Naive thymus-derived CD4-positive, alpha-beta T cell (primary cell): Measurements from ENCODE around the gene LCN6. TPM values are rescaled to one million over a fixed set of nuclear protein-coding genes. Genes with fewer than 3 reads are reported as not detected.
A peak's percentile ranks its signal among the peaks of the same experiment; 100 is the strongest.

Source experiments
- ATAC-seq: fragments of 150-1000 bp; cut with Tn5 transposase; 2 replicates; pipeline ENCODE4 v1.10.0; 2021; ENCODE audit warnings: mild to moderate bottlenecking, moderate library complexity
- CTCF ChIA-PET: fragments of 350-600 bp; sonication (Branson Sonifier 250); formaldehyde crosslinking; loops from one replicate; lab custom pipeline; 2021; ENCODE audit warnings: antibody characterized with exemption; lab: Charles Lee
- POLR2A ChIA-PET: fragments of 350-600 bp; sonication (Branson Sonifier 250); formaldehyde crosslinking; loops from one replicate; lab custom pipeline; 2021; ENCODE audit warnings: antibody characterized with exemption, inconsistent platforms; lab: Charles Lee
- DNase-seq, 9 donors: peaks; one replicate each; pipeline versions ENCODE4 v3.0.0 to v3.0.0-alpha.2; 2020 to 2022; ENCODE audit warnings: mixed read lengths in 1 of 9
- H3K27ac ChIP-seq: one replicate; pipeline ENCODE4 v1.7.0; 2013; ENCODE audit warnings: mild to moderate bottlenecking, low read depth, low read length, moderate library complexity
- H3K27me3 ChIP-seq, 2 donors: one replicate each; pipeline ENCODE4 v1.7.0; 2013; ENCODE audit warnings: low read length in 2 of 2, mild to moderate bottlenecking in 2 of 2, moderate library complexity in 2 of 2; ENCODE audit not compliant: control insufficient read depth in 2 of 2, insufficient read depth in 2 of 2
- H3K36me3 ChIP-seq, 3 experiments: 1 replicate in 2 of 3; 2 replicates in 1 of 3; pipeline ENCODE4 v1.7.0; 2013; ENCODE audit warnings: low read length in 3 of 3, mild to moderate bottlenecking in 3 of 3, moderate library complexity in 1 of 3; ENCODE audit not compliant: insufficient read depth in 3 of 3, control insufficient read depth in 2 of 3
- H3K4me1 ChIP-seq, 2 donors: one replicate each; pipeline ENCODE4 v1.7.0; 2013; ENCODE audit warnings: low read length in 2 of 2, mild to moderate bottlenecking in 2 of 2, moderate library complexity in 1 of 2; ENCODE audit not compliant: control insufficient read depth in 2 of 2, insufficient read depth in 2 of 2
- H3K4me3 ChIP-seq: 2 replicates; pipeline ENCODE4 v1.7.0; 2013; ENCODE audit warnings: mild to moderate bottlenecking, low read length
- H3K9me3 ChIP-seq, 3 experiments: 1 replicate in 2 of 3; 2 replicates in 1 of 3; pipeline ENCODE4 v1.7.0; 2013; ENCODE audit warnings: low read length in 3 of 3; ENCODE audit not compliant: control insufficient read depth in 2 of 3
- H3K27ac Mint-ChIP-seq, 9 donors: one replicate each; pipeline ENCODE4 v1.8.0; 2020 to 2022; ENCODE audit warnings: mixed read lengths in 9 of 9, mild to moderate bottlenecking in 8 of 9, moderate library complexity in 5 of 9, inconsistent platforms in 2 of 9
- H3K27me3 Mint-ChIP-seq, 5 donors: one replicate each; pipeline ENCODE4 v1.8.0; 2021 to 2022; ENCODE audit warnings: mixed read lengths in 5 of 5, mild to moderate bottlenecking in 1 of 5
- H3K36me3 Mint-ChIP-seq, 5 donors: one replicate each; pipeline ENCODE4 v1.8.0; 2020 to 2022; ENCODE audit warnings: mixed read lengths in 5 of 5, mild to moderate bottlenecking in 3 of 5, inconsistent platforms in 1 of 5
- H3K4me1 Mint-ChIP-seq, 7 donors: one replicate each; pipeline ENCODE4 v1.8.0; 2020 to 2022; ENCODE audit warnings: mixed read lengths in 7 of 7, mild to moderate bottlenecking in 3 of 7, inconsistent platforms in 1 of 7
- H3K4me3 Mint-ChIP-seq, 10 donors: one replicate each; pipeline ENCODE4 v1.8.0; 2020 to 2022; ENCODE audit warnings: mild to moderate bottlenecking in 10 of 10, mixed read lengths in 10 of 10, moderate library complexity in 6 of 10, inconsistent platforms in 2 of 10
- H3K9me3 Mint-ChIP-seq, 11 donors: one replicate each; pipeline ENCODE4 v1.8.0; 2020 to 2022; ENCODE audit warnings: mixed read lengths in 11 of 11, mild to moderate bottlenecking in 4 of 11, inconsistent platforms in 1 of 11, moderate library complexity in 1 of 11
- intact Hi-C, 2 donors: fragments of 100-400 bp; cut with micrococcal nuclease; formaldehyde crosslinking; loops; one replicate each; pipeline ENCODE4 v1.15.1; 2023
- polyA plus RNA-seq, 2 donors: library from polyadenylated mRNA; unstranded; fragments of 300-500 nt; fragmentation: Illumina TruSeq; gene quantifications; one replicate each; pipeline ENCODE4 v1.2.3, GENCODE V29; 2021
- total RNA-seq, 6 experiments: library from RNA in 5 of 6; stranded (reverse) in 5 of 6; gene quantifications; 1 replicate in 5 of 6; 2 replicates in 1 of 6; pipeline ENCODE4 v1.2.3 and lab custom pipeline; 2021 to 2026

The LCN6 gene
- total and polyA plus RNA-seq, 7 experiments from 2014 or later, result not detected

DNA sequence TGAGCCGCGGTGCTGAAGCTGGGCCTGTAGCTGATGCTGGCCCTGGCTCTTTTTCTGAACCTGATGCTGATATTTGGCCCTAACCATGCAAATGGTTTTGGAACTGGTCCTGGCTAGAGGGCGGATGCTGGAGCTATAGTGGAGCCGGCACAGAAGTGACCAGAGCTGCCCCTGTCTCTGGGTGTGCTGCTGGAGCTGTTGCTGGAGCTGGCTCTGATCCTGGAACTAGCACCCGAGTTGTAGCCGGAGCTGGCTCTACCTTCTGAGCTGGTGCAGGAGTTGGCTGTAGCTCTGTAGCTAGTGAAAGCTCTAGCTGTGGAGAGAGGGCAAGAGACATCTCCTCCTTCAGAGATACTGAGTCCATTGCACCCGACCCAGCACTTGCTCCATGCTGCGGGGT, 18.4 kb downstream of the LCN6 start:
- H3K4me1 ChIP-seq, result peaks cover 16 to 17% of the 10 kb centered on the region in 2 donors
- Mint-ChIP-seq H3K9me3 (peaks cover 0 to 6% (median 0%) of the 10 kb centered on the region in 11 donors), H3K4me1 (peaks cover 12 to 28% (median 21%) of the 10 kb centered on the region in 7 donors), H3K27ac (peak overlapping the region in 1 of 9 donors; percentile 84), H3K36me3 (peaks cover 0 to 9% (median 7%) of the 10 kb centered on the region in 5 donors), H3K27me3 (peaks cover 0 to 5% (median 0%) of the 10 kb centered on the region in 5 donors), H3K4me3 (peak overlapping the region; percentile 30 to 99 (median 48))
- no peak overlapping the region for H3K4me3 ChIP-seq
- ATAC-seq (no peak), DNase-seq (no peak)
- H3K9me3 ChIP-seq, result no peaks in the 10 kb centered on the region
- no peaks in the 10 kb centered on the region for H3K27me3 ChIP-seq
- POLR2A ChIA-PET, result interaction anchor here (3.8 kb wide), 2 partner anchors 12 to 30 kb away, joined by 14 to 19 read pairs; no protein-coding TSS in a partner anchor
- H3K27ac ChIP-seq, result no peak overlapping the region
- CTCF ChIA-PET, result interaction anchor here (0.9 to 2.7 kb wide), 4 partner anchors 12 to 317 kb away, joined by 3 to 8 read pairs (median 3); no protein-coding TSS in a partner anchor
- H3K36me3 ChIP-seq, result peaks cover 9 to 14% (median 13%) of the 10 kb centered on the region in 3 experiments
- intact Hi-C loops, result loop anchor here (2.0 to 5.0 kb wide), 5 partner anchors 29 to 248 kb away; partner anchors contain the start of genes AGPAT2 (in 2 of the 2), NOTCH1 (in 1 of the 2) and SEC16A (in 1 of the 2)

DNA sequence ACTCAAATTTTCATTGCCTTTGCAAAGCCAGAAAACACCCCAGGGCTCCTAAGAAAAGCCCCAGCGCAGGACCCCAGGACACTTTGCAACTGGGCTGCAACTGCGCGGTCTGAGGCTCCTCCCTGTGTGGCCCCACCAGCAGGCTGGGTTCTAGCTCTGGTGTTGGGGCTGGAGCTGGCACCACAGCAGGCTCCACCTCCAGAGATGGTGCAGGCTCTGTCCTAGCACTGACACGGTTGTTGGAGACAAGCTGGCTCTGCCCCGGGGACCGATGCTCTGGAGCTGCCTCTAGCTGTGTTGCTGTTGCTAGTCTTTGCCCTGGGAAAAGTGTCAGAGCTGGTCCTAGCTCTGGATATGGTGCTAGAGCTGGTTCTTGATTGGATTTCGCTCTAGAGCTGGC, 19.2 kb downstream of the LCN6 start:
- no peaks in the 10 kb centered on the region for H3K9me3 ChIP-seq
- H3K27ac ChIP-seq, result no peak overlapping the region
- no peaks in the 10 kb centered on the region for H3K27me3 ChIP-seq
- peaks cover 9 to 22% (median 13%) of the 10 kb centered on the region in 3 experiments for H3K36me3 ChIP-seq
- DNase-seq, result no peak
- no peak for ATAC-seq
- H3K4me1 ChIP-seq, result peaks cover 16 to 17% of the 10 kb centered on the region in 2 donors
- Mint-ChIP-seq H3K4me3 (peak overlapping the region; percentile 39 to 99 (median 49)), H3K27ac (peak overlapping the region in 1 of 9 donors; percentile 19), H3K27me3 (peaks cover 0 to 5% (median 0%) of the 10 kb centered on the region in 5 donors), H3K36me3 (peaks cover 0 to 12% (median 11%) of the 10 kb centered on the region in 5 donors), H3K9me3 (peaks cover 0 to 6% (median 0%) of the 10 kb centered on the region in 11 donors), H3K4me1 (peaks cover 12 to 33% (median 26%) of the 10 kb centered on the region in 7 donors)
- no peak overlapping the region for H3K4me3 ChIP-seq
- intact Hi-C loops, result loop anchor here (2.0 to 5.0 kb wide), 5 partner anchors 28 to 247 kb away; partner anchors contain the start of genes AGPAT2 (in 2 of the 2), NOTCH1 (in 1 of the 2) and SEC16A (in 1 of the 2)
- POLR2A ChIA-PET, result interaction anchor here (0.9 to 3.8 kb wide), 6 partner anchors 12 to 511 kb away, joined by 3 to 19 read pairs (median 4); no protein-coding TSS in a partner anchor
- CTCF ChIA-PET, result interaction anchor here (0.9 to 2.7 kb wide), 4 partner anchors 13 to 318 kb away, joined by 3 to 8 read pairs (median 3); no protein-coding TSS in a partner anchor

DNA sequence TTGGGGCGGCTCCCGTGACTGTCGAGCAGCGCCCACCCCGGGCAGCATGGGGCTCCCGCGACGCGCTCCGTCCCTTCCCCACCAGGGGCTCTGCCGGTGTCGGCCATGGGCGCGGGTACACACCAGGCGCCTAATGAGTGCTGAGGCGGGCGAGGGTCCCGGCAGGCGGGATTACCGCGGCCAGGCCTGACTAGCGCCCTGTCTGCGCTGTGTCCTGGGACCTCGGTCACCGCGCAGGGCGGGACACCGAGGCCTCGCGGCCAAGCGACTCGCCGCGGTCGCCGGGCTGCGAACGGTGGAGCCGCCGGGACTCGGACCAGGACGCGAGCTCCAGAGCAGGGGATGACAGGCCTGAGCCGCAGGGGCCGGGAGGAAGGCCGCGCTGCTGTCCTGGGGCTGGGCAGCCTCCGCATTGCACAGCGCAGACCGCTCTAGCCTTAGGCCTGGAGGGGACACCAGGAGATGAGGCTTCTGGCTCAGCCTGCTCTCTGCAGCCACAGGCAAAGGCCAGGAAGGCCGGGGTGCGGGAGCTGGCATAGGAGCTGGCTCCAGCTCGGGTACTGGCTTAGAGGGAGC, 19.7 kb downstream of the LCN6 start:
- H3K36me3 Mint-ChIP-seq, result peaks cover 0 to 17% (median 11%) of the 10 kb centered on the region in 5 donors
- H3K27ac Mint-ChIP-seq, result peak overlapping the region in 2 of 9 donors; percentile 19 to 25
- Histone ChIP-seq H3K27me3 (no peaks in the 10 kb centered on the region), H3K27ac (peak overlapping the region; percentile 83), H3K36me3 (peaks cover 9 to 27% (median 13%) of the 10 kb centered on the region in 3 experiments), H3K4me3 (peak overlapping the region; percentile 87), H3K4me1 (peaks cover 16 to 17% of the 10 kb centered on the region in 2 donors), H3K9me3 (no peaks in the 10 kb centered on the region)
- DNase-seq, result peak in 1 of 9 donors; percentile 21
- POLR2A ChIA-PET, result interaction anchor here (0.5 to 3.8 kb wide), 16 partner anchors 10 to 575 kb away, joined by 3 to 19 read pairs (median 5); partner anchors contain the start of genes AGPAT2 and LCN15
- H3K4me1 Mint-ChIP-seq, result peaks cover 12 to 37% (median 28%) of the 10 kb centered on the region in 7 donors
- peaks cover 0 to 5% (median 0%) of the 10 kb centered on the region in 5 donors for H3K27me3 Mint-ChIP-seq
- CTCF ChIA-PET, result interaction anchor here (0.9 to 2.7 kb wide), 2 partner anchors 13 to 40 kb away, joined by 3 to 8 read pairs; no protein-coding TSS in a partner anchor
- intact Hi-C loops, result loop anchor here (1.0 to 5.0 kb wide), 9 partner anchors 27 to 358 kb away; partner anchors contain the start of genes AGPAT2 (in 2 of the 2), SEC16A (in 2 of the 2), MAN1B1 (in 1 of the 2) and NOTCH1 (in 1 of the 2)
- H3K4me3 Mint-ChIP-seq, result peak overlapping the region in 9 of 10 donors; percentile 16 to 99 (median 50)
- no peak for ATAC-seq
- H3K9me3 Mint-ChIP-seq, result peaks cover 0 to 6% (median 0%) of the 10 kb centered on the region in 11 donors

DNA sequence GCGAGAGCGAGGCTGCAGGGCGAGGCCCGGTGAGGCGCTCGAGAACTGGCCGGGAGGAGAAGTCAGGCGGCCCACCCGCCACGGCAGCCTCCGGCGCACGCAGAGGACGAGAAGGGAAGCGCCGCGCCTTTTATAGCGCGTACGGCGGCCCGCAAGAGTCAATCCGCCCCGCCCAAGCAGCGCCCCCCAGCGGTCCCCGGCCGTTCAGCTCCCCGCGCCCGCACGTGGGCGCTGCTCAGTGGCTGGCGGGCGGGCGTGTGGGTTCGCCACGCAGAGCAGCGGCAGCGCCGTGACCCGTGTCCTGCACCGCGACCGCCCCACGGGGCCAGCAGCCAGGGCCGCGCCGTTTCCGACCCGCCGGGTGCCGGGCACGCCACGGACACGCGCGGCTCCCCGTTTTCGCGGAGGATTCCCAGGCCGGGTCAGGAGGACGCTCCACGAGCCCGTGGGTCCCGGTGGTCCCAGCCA, 20.2 kb downstream of the LCN6 start:
- peak overlapping the region; percentile 83 for H3K27ac ChIP-seq
- H3K27me3 Mint-ChIP-seq, result peaks cover 0 to 5% (median 0%) of the 10 kb centered on the region in 5 donors
- peak overlapping the region; percentile 87 for H3K4me3 ChIP-seq
- H3K27me3 ChIP-seq, result no peaks in the 10 kb centered on the region
- H3K27ac Mint-ChIP-seq, result peak overlapping the region in 7 of 9 donors; percentile 47 to 93 (median 92)
- CTCF ChIA-PET, result interaction anchor here (0.9 to 2.7 kb wide), 2 partner anchors 14 to 39 kb away, joined by 3 to 8 read pairs; no protein-coding TSS in a partner anchor
- no peaks in the 10 kb centered on the region for H3K9me3 ChIP-seq
- H3K4me3 Mint-ChIP-seq, result peak overlapping the region in 9 of 10 donors; percentile 47 to 99 (median 95)
- H3K36me3 ChIP-seq, result peaks cover 9 to 32% (median 13%) of the 10 kb centered on the region in 3 experiments
- peaks cover 16 to 17% of the 10 kb centered on the region in 2 donors for H3K4me1 ChIP-seq
- H3K36me3 Mint-ChIP-seq, result peaks cover 0 to 19% (median 11%) of the 10 kb centered on the region in 5 donors
- peaks cover 0 to 6% (median 0%) of the 10 kb centered on the region in 11 donors for H3K9me3 Mint-ChIP-seq
- H3K4me1 Mint-ChIP-seq, result peaks cover 12 to 37% (median 28%) of the 10 kb centered on the region in 7 donors
- intact Hi-C loops, result loop anchor here (1.0 to 5.0 kb wide), 9 partner anchors 27 to 358 kb away; partner anchors contain the start of genes AGPAT2 (in 2 of the 2), SEC16A (in 2 of the 2), MAN1B1 (in 1 of the 2) and NOTCH1 (in 1 of the 2)
- DNase-seq (peak; percentile 87 to 97 (median 92)), ATAC-seq (peak; percentile 96)
- POLR2A ChIA-PET, result interaction anchor here (0.5 to 3.8 kb wide), 19 partner anchors 9 to 575 kb away, joined by 3 to 19 read pairs (median 4); partner anchors contain the start of genes AGPAT2, LCN15 and TRAF2

DNA sequence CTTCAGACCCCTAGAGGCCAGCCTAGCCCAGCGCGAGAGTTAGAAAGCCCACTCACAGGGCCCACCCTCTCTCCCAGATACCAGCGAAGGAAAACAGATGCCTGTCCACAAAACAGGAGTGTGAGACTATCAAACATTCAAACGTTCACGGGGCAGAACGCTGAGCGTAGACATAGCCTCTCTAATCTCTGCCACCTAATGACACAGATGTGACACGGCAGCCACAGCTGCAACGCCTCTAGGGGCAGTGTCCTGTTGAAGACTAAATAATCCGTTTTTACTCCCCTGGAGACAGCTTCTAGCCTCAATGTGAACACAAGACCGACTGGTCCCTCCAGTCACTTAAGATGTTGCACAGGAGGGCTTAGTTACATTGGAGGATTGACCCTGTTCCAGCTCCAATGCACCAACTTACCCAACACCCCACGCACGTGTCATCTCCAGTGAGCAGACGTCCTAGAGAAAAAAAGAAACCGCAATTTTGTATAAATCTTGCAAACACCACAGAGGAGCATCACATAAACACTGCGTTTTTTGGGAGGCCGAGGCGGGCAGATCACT, 21.6 kb downstream of the LCN6 start:
- Mint-ChIP-seq H3K27me3 (peaks cover 0 to 5% (median 0%) of the 10 kb centered on the region in 5 donors), H3K9me3 (peaks cover 0 to 6% (median 0%) of the 10 kb centered on the region in 11 donors), H3K27ac (peak overlapping the region; percentile 84 to 97 (median 92)), H3K36me3 (peaks cover 0 to 19% (median 11%) of the 10 kb centered on the region in 5 donors), H3K4me1 (peaks cover 12 to 37% (median 27%) of the 10 kb centered on the region in 7 donors), H3K4me3 (peak overlapping the region; percentile 88 to 99 (median 96))
- DNase-seq (peak in 6 of 9 donors; percentile 24 to 61 (median 42)), ATAC-seq (peak; percentile 45)
- Histone ChIP-seq H3K27me3 (no peaks in the 10 kb centered on the region), H3K9me3 (no peaks in the 10 kb centered on the region), H3K4me3 (peak overlapping the region; percentile 87), H3K4me1 (peaks cover 16 to 17% of the 10 kb centered on the region in 2 donors), H3K36me3 (peaks cover 9 to 46% (median 13%) of the 10 kb centered on the region in 3 experiments), H3K27ac (peak overlapping the region; percentile 83)
- intact Hi-C loops, result loop anchor here (2.0 to 5.0 kb wide), 5 partner anchors 39 to 364 kb away; partner anchors contain the start of genes AGPAT2 (in 2 of the 2), DNLZ (in 1 of the 2), NOTCH1 (in 1 of the 2) and SEC16A (in 1 of the 2)
- ChIA-PET POLR2A (interaction anchor here (0.6 to 3.8 kb wide), 17 partner anchors 8 to 558 kb away, joined by 3 to 19 read pairs (median 4); partner anchors contain the start of genes AGPAT2 and TRAF2), CTCF (interaction anchor here (0.6 kb wide), 2 partner anchors 89 to 303 kb away, joined by 3 read pairs; no protein-coding TSS in a partner anchor)
